CD4-positive, alpha-beta memory T cell (primary cell): ENCODE results near the gene PDLIM7. TPM values are rescaled to one million over a fixed set of nuclear protein-coding genes. Genes with fewer than 3 reads are reported as not detected.
A peak's percentile ranks its signal among the peaks of the same experiment; 100 is the strongest.

Source experiments
- CTCF ChIA-PET: fragments of 350-600 bp; sonication (Branson Sonifier 250); formaldehyde crosslinking; loops from one replicate; lab custom pipeline; 2021; ENCODE audit warnings: inconsistent platforms; ENCODE audit not compliant: partially characterized antibody; lab: Charles Lee
- POLR2A ChIA-PET: fragments of 350-600 bp; sonication (Branson Sonifier 250); formaldehyde crosslinking; loops from one replicate; lab custom pipeline; 2021; ENCODE audit not compliant: partially characterized antibody; lab: Charles Lee
- DNase-seq, 5 donors: peaks; one replicate each; pipeline versions ENCODE4 v3.0.0 to v3.0.0-alpha.2; 2020 to 2022; ENCODE audit warnings: mixed read lengths in 1 of 5
- H3K27ac ChIP-seq: one replicate; pipeline ENCODE4 v1.7.0; 2013; ENCODE audit warnings: low read depth, low read length
- H3K27me3 ChIP-seq: 2 replicates; pipeline ENCODE4 v1.7.0; 2013; ENCODE audit warnings: mild to moderate bottlenecking, low read length, moderate library complexity; ENCODE audit not compliant: insufficient read depth
- H3K36me3 ChIP-seq: 2 replicates; pipeline ENCODE4 v1.7.0; 2013; ENCODE audit warnings: mild to moderate bottlenecking, low read length, moderate library complexity; ENCODE audit not compliant: insufficient read depth
- H3K4me1 ChIP-seq: 2 replicates; pipeline ENCODE4 v1.7.0; 2013; ENCODE audit warnings: mild to moderate bottlenecking, low read length, moderate library complexity; ENCODE audit not compliant: insufficient read depth
- H3K4me3 ChIP-seq, 2 donors: one replicate each; pipeline ENCODE4 v1.7.0; 2013; ENCODE audit warnings: low read length in 2 of 2, mild to moderate bottlenecking in 1 of 2
- H3K9me3 ChIP-seq, 2 donors: one replicate each; pipeline ENCODE4 v1.7.0; 2013; ENCODE audit warnings: low read length in 2 of 2, control low read depth in 1 of 2; ENCODE audit not compliant: control insufficient read depth in 1 of 2
- H3K27ac Mint-ChIP-seq, 7 donors: one replicate each; pipeline ENCODE4 v1.8.0; 2020 to 2021; ENCODE audit warnings: mixed read lengths in 7 of 7, mild to moderate bottlenecking in 6 of 7, inconsistent platforms in 3 of 7, moderate library complexity in 3 of 7
- H3K27me3 Mint-ChIP-seq, 2 donors: one replicate each; pipeline ENCODE4 v1.8.0; 2020 to 2021; ENCODE audit warnings: mixed read lengths in 2 of 2
- H3K36me3 Mint-ChIP-seq, 2 donors: one replicate each; pipeline ENCODE4 v1.8.0; 2020 to 2021; ENCODE audit warnings: mixed read lengths in 2 of 2, inconsistent platforms in 1 of 2, mild to moderate bottlenecking in 1 of 2
- H3K4me1 Mint-ChIP-seq, 4 donors: one replicate each; pipeline ENCODE4 v1.8.0; 2020 to 2021; ENCODE audit warnings: mixed read lengths in 4 of 4, mild to moderate bottlenecking in 1 of 4
- H3K4me3 Mint-ChIP-seq, 8 donors: one replicate each; pipeline ENCODE4 v1.8.0; 2020 to 2021; ENCODE audit warnings: mixed read lengths in 8 of 8, mild to moderate bottlenecking in 7 of 8, moderate library complexity in 6 of 8, inconsistent platforms in 3 of 8
- H3K9me3 Mint-ChIP-seq, 8 donors: one replicate each; pipeline ENCODE4 v1.8.0; 2020 to 2021; ENCODE audit warnings: mixed read lengths in 8 of 8, mild to moderate bottlenecking in 5 of 8, inconsistent platforms in 3 of 8, moderate library complexity in 1 of 8
- intact Hi-C: fragments of 100-400 bp; cut with micrococcal nuclease; formaldehyde crosslinking; loops from one replicate; pipeline ENCODE4 v1.15.1; 2023
- polyA plus RNA-seq, 2 donors: library from polyadenylated mRNA; unstranded; fragments of 300-500 nt; fragmentation: Illumina TruSeq; gene quantifications; one replicate each; pipeline ENCODE4 v1.2.3, GENCODE V29; 2021
- total RNA-seq, 2 experiments: library from RNA; stranded (reverse); gene quantifications; one replicate each; pipeline ENCODE4 v1.2.3, GENCODE V29; 2021

The PDLIM7 gene
- total and polyA plus RNA-seq, 4 experiments from 2014 or later = 3.3 to 7.3 (median 4.6) TPM

DNA sequence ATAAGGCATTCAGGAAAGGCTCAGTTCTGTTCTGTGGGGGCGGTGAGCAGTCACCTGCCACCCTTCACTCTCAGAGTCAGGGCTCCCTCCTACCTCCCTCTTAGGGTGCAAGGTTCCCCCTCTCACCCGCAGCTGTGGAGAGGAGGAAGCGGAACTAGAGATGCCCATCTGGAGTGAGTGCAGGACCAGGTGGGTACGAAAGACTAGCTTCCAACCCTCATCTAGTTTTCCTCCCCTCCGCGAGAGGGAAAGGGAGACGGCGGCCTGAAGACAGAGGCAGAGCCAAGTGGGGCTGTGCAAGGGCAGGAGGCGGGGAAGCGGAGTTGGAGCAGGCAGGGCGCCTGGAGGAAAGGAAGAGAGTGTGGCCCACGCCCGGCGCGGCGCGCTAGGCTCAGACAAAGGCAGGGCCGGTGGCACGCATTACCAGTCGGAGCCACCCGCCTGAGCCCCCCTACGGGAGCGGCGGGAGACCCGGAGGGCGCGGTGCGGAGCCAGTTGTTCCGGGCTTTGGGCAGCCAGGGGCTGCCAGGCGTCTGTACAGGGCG lies 43.5 kb downstream of the PDLIM7 start:
- CTCF ChIA-PET = interaction anchor here (1.2 to 26.1 kb wide), 10 partner anchors 9 to 144 kb away, joined by 3 to 821 read pairs (median 30); partner anchors contain the start of genes F12, GRK6, MXD3 and PDLIM7
- H3K9me3 Mint-ChIP-seq = peaks cover 0 to 2% (median 0%) of the 10 kb centered on the region in 8 donors

DNA sequence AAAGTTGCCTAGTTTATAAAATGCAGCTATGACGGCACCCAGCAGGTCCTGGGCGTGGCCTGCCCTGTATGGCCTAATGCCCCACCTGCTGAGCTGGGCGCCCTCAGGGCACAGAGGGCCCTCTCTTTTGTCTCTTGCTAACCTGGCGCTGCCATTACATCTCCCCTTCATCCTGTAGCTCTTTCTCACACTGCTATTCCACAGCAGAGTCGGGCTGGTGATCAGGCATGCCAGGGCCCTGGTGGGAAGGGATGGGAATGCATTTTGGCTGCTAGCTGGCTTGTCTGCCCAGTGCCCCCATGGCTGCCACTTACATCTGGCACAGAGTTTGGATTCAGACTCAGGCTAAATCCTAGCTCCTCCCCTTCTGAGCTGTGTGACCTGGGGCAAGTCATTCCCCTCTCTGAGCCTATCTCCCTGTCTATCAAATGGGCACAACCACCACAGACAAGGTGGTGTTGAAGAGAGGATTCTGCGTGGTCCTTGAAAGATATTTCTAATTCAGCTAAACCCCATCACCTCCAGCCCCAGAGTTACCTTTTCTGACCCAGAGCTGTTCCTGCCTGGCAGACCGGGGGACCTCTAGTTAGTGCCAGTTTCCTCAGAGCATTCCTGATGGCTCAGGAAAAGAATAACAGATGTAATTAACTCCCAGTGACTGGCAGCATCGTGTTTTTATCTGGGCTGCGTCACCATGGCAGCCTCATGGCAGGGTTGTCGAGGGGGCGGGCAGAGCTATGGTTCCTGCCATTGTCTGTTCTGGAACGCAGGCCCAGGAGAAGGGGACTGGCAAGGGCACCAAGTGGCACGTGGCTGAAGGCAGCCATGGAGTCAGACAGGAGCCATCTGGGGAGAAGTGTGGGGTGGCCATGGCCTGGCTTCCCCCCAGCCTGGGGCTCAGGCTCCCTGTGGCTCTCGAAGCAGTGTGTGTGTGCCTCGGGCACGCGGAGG lies 44.4 kb downstream of the PDLIM7 start:
- CTCF ChIA-PET = interaction anchor here (1.0 to 26.1 kb wide), 13 partner anchors 8 to 143 kb away, joined by 3 to 821 read pairs (median 6); partner anchors contain the start of genes F12, GRK6, MXD3 and PFN3
- Histone ChIP-seq H3K27me3 (no peaks in the 10 kb centered on the region), H3K27ac (no peak overlapping the region), H3K4me3 (no peak overlapping the region), H3K36me3 (no peaks in the 10 kb centered on the region), H3K4me1 (peaks cover 29% of the 10 kb centered on the region), H3K9me3 (no peaks in the 10 kb centered on the region)
- Mint-ChIP-seq H3K4me3 (peak overlapping the region in 5 of 8 donors; percentile 27 to 82 (median 39)), H3K9me3 (peaks cover 0 to 6% (median 0%) of the 10 kb centered on the region in 8 donors), H3K27me3 (peaks cover 0 to 2% of the 10 kb centered on the region in 2 donors), H3K27ac (peak overlapping the region; percentile 72 to 97 (median 84)), H3K36me3 (peaks cover 0 to 9% of the 10 kb centered on the region in 2 donors), H3K4me1 (peaks cover 12 to 46% (median 31%) of the 10 kb centered on the region in 4 donors)
- intact Hi-C loops = no loop called here
- POLR2A ChIA-PET = interaction anchor here (0.7 to 20.7 kb wide), 10 partner anchors 7 to 140 kb away, joined by 3 to 1171 read pairs (median 17); partner anchors contain the start of genes F12, GRK6, PFN3 and PRR7
- no peak for DNase-seq

More for the DNA sequence above, 43.5 kb downstream of the PDLIM7 start:
- peaks cover 9 to 36% (median 23%) of the 10 kb centered on the region in 4 donors for H3K4me1 Mint-ChIP-seq
- H3K4me3 Mint-ChIP-seq = peak overlapping the region; percentile 46 to 84 (median 72)
- H3K27ac Mint-ChIP-seq = peak overlapping the region; percentile 84 to 97 (median 93)
- Histone ChIP-seq H3K4me3 (peak overlapping the region in 1 of 2 donors; percentile 77), H3K36me3 (no peaks in the 10 kb centered on the region), H3K9me3 (no peaks in the 10 kb centered on the region), H3K4me1 (peaks cover 19% of the 10 kb centered on the region), H3K27me3 (no peaks in the 10 kb centered on the region), H3K27ac (peak overlapping the region; percentile 96)
- H3K36me3 Mint-ChIP-seq = peaks cover 0 to 9% of the 10 kb centered on the region in 2 donors
- no peak for DNase-seq
- POLR2A ChIA-PET = interaction anchor here (1.6 to 20.7 kb wide), 11 partner anchors 8 to 141 kb away, joined by 7 to 1171 read pairs (median 18); partner anchors contain the start of genes F12, GRK6, PFN3 and PRR7
- peaks cover 0 to 2% of the 10 kb centered on the region in 2 donors for H3K27me3 Mint-ChIP-seq
- intact Hi-C loops = loop anchor here (1.0 to 2.0 kb wide), 5 partner anchors 8 to 337 kb away; partner anchors contain the start of genes GRK6, PDLIM7 and PRR7

DNA sequence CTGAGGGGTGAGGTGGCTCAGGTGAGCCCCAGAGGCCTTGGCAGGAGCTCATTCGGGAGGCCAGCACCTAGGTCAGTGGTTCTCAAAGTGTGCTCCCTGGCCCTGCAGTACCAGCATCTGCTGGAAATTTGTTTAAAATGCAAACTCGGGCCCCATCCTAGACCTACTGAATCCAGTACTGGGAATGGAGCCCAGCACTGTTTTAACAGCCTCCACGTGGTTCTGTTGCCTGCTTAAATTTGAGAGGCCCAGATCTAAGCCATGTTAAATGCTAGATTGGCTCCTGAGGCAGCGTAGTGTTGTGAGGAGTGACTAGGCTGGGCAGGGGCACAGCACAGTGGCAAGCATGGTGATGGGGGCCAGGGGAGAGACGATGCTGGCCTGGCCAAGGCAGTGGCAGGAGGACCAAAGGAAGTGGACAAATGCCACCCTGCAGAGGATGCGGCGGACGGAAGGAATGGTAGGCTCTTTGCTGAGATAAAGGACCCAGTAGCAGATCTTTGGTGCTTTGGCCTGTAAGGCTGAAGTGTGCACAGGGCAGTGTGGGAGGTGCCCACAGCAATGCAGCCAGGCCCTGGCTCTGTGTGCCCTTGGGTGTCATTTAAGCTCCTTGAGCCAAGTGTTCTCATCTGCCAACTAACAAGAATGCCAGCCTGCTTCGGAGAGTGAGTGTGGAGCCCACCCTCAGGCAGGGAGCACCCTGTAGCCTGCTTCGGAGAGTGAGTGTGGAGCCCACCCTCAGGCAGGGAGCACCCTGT lies 46.6 kb downstream of the PDLIM7 start:
- Histone ChIP-seq H3K27ac (no peak overlapping the region), H3K4me1 (peaks cover 34% of the 10 kb centered on the region), H3K4me3 (no peak overlapping the region), H3K27me3 (no peaks in the 10 kb centered on the region), H3K9me3 (no peaks in the 10 kb centered on the region), H3K36me3 (no peaks in the 10 kb centered on the region)
- peaks cover 11 to 41% (median 30%) of the 10 kb centered on the region in 4 donors for H3K4me1 Mint-ChIP-seq
- peaks cover 0 to 6% of the 10 kb centered on the region in 2 donors for H3K36me3 Mint-ChIP-seq
- peak overlapping the region; percentile 9 to 94 (median 65) for H3K27ac Mint-ChIP-seq
- no peak for DNase-seq
- peak overlapping the region in 2 of 8 donors; percentile 25 to 77 for H3K4me3 Mint-ChIP-seq
- ChIA-PET CTCF (interaction anchor here (0.9 to 26.1 kb wide), 5 partner anchors 19 to 135 kb away, joined by 3 to 821 read pairs (median 78); partner anchors contain the start of genes F12, GRK6, MXD3 and PFN3), POLR2A (interaction anchor here (1.2 to 20.7 kb wide), 4 partner anchors 13 to 62 kb away, joined by 5 to 1171 read pairs (median 305); partner anchors contain the start of genes GRK6 and PFN3)
- peaks cover 0 to 6% (median 0%) of the 10 kb centered on the region in 8 donors for H3K9me3 Mint-ChIP-seq
- no peaks in the 10 kb centered on the region for H3K27me3 Mint-ChIP-seq
- intact Hi-C loops = no loop called here

DNA sequence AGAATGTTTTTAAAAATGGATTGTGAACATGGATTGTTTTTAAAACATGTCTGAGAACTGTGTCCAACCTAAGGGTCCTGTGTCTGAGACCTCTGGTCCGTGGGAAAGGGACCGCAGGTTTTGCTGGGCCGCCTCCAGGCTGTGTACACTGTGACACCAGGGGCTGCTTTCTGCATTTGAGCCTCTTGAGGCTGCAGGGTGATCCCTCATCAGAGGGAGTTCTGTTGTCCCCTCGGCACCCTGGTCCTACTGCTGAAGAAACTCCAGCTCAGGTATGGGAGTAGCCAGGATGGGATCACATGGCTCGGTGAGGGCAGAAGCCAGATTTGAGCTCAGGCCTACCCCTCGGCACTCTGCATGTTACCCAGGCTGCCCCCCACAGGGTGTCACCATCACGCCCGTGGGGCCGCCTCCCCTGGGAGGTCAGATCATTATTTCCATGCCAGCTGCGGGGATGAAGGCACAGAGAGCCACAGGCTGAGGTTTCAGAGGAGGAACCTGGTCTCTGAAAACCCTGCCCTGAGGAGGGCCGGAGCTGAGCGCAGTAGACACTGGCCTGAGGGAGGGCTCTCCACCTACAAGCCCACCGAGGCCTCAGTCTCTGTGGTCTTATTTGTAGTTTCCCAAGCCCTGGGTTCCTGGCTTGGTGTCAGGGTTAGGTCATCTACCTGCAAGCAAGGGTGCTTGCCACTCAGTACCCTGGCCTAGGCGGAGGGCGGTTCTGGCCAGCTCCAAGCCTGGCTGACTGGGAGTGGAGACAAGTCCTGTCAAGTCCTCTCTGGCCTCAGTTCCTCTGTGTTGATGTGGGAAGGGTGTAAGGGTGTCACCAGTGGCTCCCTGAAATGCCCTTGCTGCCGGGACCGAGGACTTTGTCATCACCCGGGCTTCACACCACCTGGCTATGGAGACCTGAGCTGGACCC lies 48.0 kb downstream of the PDLIM7 start:
- Mint-ChIP-seq H3K27me3 (no peaks in the 10 kb centered on the region), H3K9me3 (peaks cover 0 to 6% (median 0%) of the 10 kb centered on the region in 8 donors), H3K27ac (peak overlapping the region in 5 of 7 donors; percentile 29 to 92 (median 68)), H3K4me3 (peak overlapping the region in 1 of 8 donors; percentile 66), H3K36me3 (peaks cover 0 to 14% of the 10 kb centered on the region in 2 donors), H3K4me1 (peaks cover 25 to 56% (median 43%) of the 10 kb centered on the region in 4 donors)
- ChIA-PET POLR2A (interaction anchor here (0.8 to 20.7 kb wide), 8 partner anchors 11 to 137 kb away, joined by 3 to 1171 read pairs (median 70); partner anchors contain the start of genes F12, GRK6, LMAN2 and MXD3), CTCF (interaction anchor here (1.2 to 26.1 kb wide), 4 partner anchors 19 to 131 kb away, joined by 3 to 821 read pairs (median 86); partner anchors contain the start of genes F12, GRK6 and PFN3)
- intact Hi-C loops = no loop called here
- peaks cover 48% of the 10 kb centered on the region for H3K4me1 ChIP-seq
- DNase-seq = no peak
- no peaks in the 10 kb centered on the region for H3K9me3 ChIP-seq
- no peaks in the 10 kb centered on the region for H3K36me3 ChIP-seq
- no peak overlapping the region for H3K4me3 ChIP-seq
- H3K27ac ChIP-seq = no peak overlapping the region
- no peaks in the 10 kb centered on the region for H3K27me3 ChIP-seq

DNA sequence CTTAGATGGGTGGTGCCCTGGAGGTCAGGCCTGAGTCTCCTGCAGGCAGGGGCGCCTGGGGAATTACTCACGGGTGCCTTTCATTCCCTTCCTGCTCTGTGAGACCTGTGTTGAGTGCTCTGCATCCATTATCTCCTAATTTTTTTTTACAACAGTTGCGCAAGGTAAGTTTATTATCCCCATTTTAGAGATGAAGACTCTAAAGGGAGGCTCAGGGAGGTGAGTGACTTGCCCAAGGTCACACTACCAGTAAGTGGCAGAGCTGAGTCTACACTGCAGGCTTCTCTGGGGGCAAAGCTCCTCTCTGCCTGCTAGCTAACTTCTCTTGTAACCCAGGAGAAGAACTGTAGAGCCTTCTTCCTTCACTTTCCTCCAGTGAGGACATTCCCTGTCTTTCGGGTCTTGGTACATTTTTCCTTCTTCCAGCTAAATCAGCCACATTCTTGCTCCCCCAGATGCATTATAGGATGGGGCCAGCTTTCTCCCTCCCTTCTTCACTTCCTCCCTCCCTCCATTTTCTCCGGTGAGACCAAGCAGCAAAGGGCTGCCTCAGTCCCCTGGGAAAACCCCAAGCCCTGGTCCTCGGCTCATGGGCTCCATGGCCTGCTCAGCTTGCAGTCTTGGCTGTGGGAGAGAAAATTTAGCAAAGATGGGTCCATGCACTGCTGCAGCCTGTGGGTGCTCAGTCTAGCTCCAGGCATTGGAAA lies 49.0 kb downstream of the PDLIM7 start:
- peak overlapping the region; percentile 46 to 83 (median 69) for H3K4me3 Mint-ChIP-seq
- Histone ChIP-seq H3K36me3 (no peaks in the 10 kb centered on the region), H3K4me3 (no peak overlapping the region), H3K4me1 (peaks cover 48% of the 10 kb centered on the region), H3K9me3 (no peaks in the 10 kb centered on the region), H3K27ac (peak overlapping the region; percentile 59), H3K27me3 (no peaks in the 10 kb centered on the region)
- ChIA-PET POLR2A (interaction anchor here (0.8 to 20.7 kb wide), 12 partner anchors 6 to 136 kb away, joined by 3 to 1171 read pairs (median 39); partner anchors contain the start of genes F12, GRK6, MXD3 and PFN3), CTCF (interaction anchor here (8.2 to 26.1 kb wide), 3 partner anchors 18 to 58 kb away, joined by 61 to 821 read pairs (median 110); partner anchors contain the start of genes F12, GRK6 and PFN3)
- no peaks in the 10 kb centered on the region for H3K27me3 Mint-ChIP-seq
- peaks cover 0 to 12% of the 10 kb centered on the region in 2 donors for H3K36me3 Mint-ChIP-seq
- peaks cover 25 to 55% (median 45%) of the 10 kb centered on the region in 4 donors for H3K4me1 Mint-ChIP-seq
- peaks cover 0 to 6% (median 0%) of the 10 kb centered on the region in 8 donors for H3K9me3 Mint-ChIP-seq
- no peak for DNase-seq
- peak overlapping the region; percentile 75 to 92 (median 87) for H3K27ac Mint-ChIP-seq
- intact Hi-C loops = no loop called here
